GM12878 (cell line): ENCODE measurements around the gene KIR3DL1. TPM values are rescaled to one million over a fixed set of nuclear protein-coding genes. Genes with fewer than 3 reads are reported as not detected.
"Not testable (repeated sequence)": the region's sequence is repeated elsewhere in the genome, so short reads cannot be mapped to it uniquely, and the experiment has no call there.

Experiments used
- ATAC-seq: fragments of 200-7000 bp; cut with Tn5 transposase; 3 replicates; pipeline ENCODE4 v1.9.1; 2020; ENCODE audit warnings: mild to moderate bottlenecking, moderate library complexity
- BruUV-seq: library from RNA; stranded (reverse); fragments of 400-500 nt; replicated peaks from 2 replicates; lab custom pipeline; 2021; lab: Mats Ljungman, UMichigan
- CTCF ChIA-PET: fragments of 300-600 bp; sonication (Branson Sonifier 250); formaldehyde crosslinking; extraction: SDS; loops from one replicate; lab custom pipeline; 2021; ENCODE audit warnings: inconsistent platforms; lab: Yijun Ruan, JAX
- POLR2A ChIA-PET: fragments of 350-600 bp; formaldehyde crosslinking; extraction: SDS; loops from one replicate; lab custom pipeline; 2021; ENCODE audit warnings: inconsistent platforms; lab: Charles Lee
- RAD21 ChIA-PET: fragments of 300-600 bp; sonication (Branson Sonifier 250); formaldehyde crosslinking; loops from one replicate; lab custom pipeline; 2023; ENCODE audit warnings: antibody characterized with exemption; ENCODE audit not compliant: unreplicated experiment; lab: Charles Lee
- SMC1A ChIA-PET: fragments of 300-600 bp; sonication (Branson Sonifier 250); formaldehyde crosslinking; loops from one replicate; lab custom pipeline; 2023; ENCODE audit not compliant: unreplicated experiment, uncharacterized antibody; lab: Charles Lee
- DNase-seq: peaks from one replicate; pipeline ENCODE4 v3.0.0-alpha.2; 2011; ENCODE audit warnings: low read depth, low spot score
- FAIRE-seq: peaks from 3 replicates; lab custom pipeline; 2011; peaks lifted over from hg19 to GRCh38; lab: Jason Lieb, UNC
- H2AFZ ChIP-seq: 2 replicates; pipeline ENCODE4 v1.6.0; 2011; ENCODE audit warnings: low read depth, low read length, control low read depth; ENCODE audit not compliant: control insufficient read depth
- H3K27ac ChIP-seq: 2 replicates; pipeline ENCODE4 v1.5.1; 2011; ENCODE audit warnings: control low read depth; ENCODE audit not compliant: control insufficient read depth, insufficient read depth
- H3K27me3 ChIP-seq, 2 experiments: replicated peaks in 1 of 2; 2 replicates each; pipeline versions ENCODE4 v1.6.0 to v1.6.1; 2011; ENCODE audit warnings: low read length in 1 of 2; ENCODE audit not compliant: control insufficient read depth in 2 of 2, insufficient read depth in 2 of 2
- H3K36me3 ChIP-seq, 2 experiments: 2 replicates each; pipeline ENCODE4 v1.5.1; 2011; ENCODE audit warnings: low read length in 1 of 2; ENCODE audit not compliant: control insufficient read depth in 2 of 2, insufficient read depth in 2 of 2
- H3K4me1 ChIP-seq: 2 replicates; pipeline ENCODE4 v1.6.1; 2011; ENCODE audit warnings: mild to moderate bottlenecking, low read length, moderate library complexity, mixed read lengths; ENCODE audit not compliant: control insufficient read depth, insufficient read depth
- H3K4me2 ChIP-seq: 2 replicates; pipeline ENCODE4 v1.6.0; 2011; ENCODE audit warnings: control low read depth; ENCODE audit not compliant: control insufficient read depth, insufficient read depth
- H3K4me3 ChIP-seq: fragments of 200-600 bp; sonication (generic); 2 replicates; pipeline ENCODE4 v1.5.1; 2016
- H3K79me2 ChIP-seq: 2 replicates; pipeline ENCODE4 v1.6.0; 2011; ENCODE audit warnings: low read length; ENCODE audit not compliant: control insufficient read depth, insufficient read depth
- H3K9ac ChIP-seq: 2 replicates; pipeline ENCODE4 v1.8.0; 2011; ENCODE audit warnings: low read length, control low read depth, mixed read lengths; ENCODE audit not compliant: control insufficient read depth, insufficient read depth
- H3K9me3 ChIP-seq: replicated peaks from 3 replicates; pipeline ENCODE4 v1.5.1; 2011; ENCODE audit warnings: mild to moderate bottlenecking, low read length; ENCODE audit not compliant: control insufficient read depth, insufficient read depth
- H4K20me1 ChIP-seq: 2 replicates; pipeline ENCODE4 v1.6.0; 2011; ENCODE audit not compliant: control insufficient read depth, insufficient read depth
- WGBS: methylation state at CpG from one replicate; pipeline ENCODE4 v1.1.6; 2016; ENCODE audit warnings: low lambda C conversion rate; ENCODE audit not compliant: insufficient replicate concordance, insufficient coverage; ENCODE audit errors: missing lambda C conversion rate; 5-methylcytosine and 5-hydroxymethylcytosine counted together
- in situ Hi-C: fragments of 300-500 bp; cut with MboI; formaldehyde crosslinking; loops from 9 replicates; pipeline ENCODE4 v1.14.3; 2018; ENCODE audit warnings: mixed read lengths
- intact Hi-C: fragments of 100-400 bp; cut with micrococcal nuclease; formaldehyde crosslinking; loops from one replicate; pipeline ENCODE4 v1.14.2; 2022; ENCODE audit not compliant: unreplicated experiment
- polyA plus RNA-seq, 11 experiments: library from polyadenylated mRNA; depleted of rRNA in 4 of 11; unstranded in 6 of 11; stranded (reverse) in 5 of 11; fragments of >200 nt; fragmentation: Nextera tagmentation in 4 of 11; fragmentation: Illumina TruSeq in 1 of 11; extraction: Ambion mirVana in 4 of 11; extraction: Trizol in 1 of 11; gene quantifications; 1 replicate in 1 of 11; 2 replicates in 10 of 11; pipeline versions ENCODE4 v1.2.1 to v1.2.3, GENCODE V29; 2011 to 2016; ENCODE audit warnings: inconsistent platforms in 2 of 11, missing spikeins in 2 of 11, low read depth in 1 of 11
- total RNA-seq, 4 experiments: library from RNA; depleted of rRNA in 3 of 4; stranded (reverse); fragments of >200 nt in 3 of 4; fragmentation: Illumina TruSeq in 1 of 4; extraction: Trizol in 1 of 4; gene quantifications; 2 replicates each; pipeline versions ENCODE4 v1.2.1 to v1.2.3, GENCODE V29; 2013 to 2021

Gene KIR3DL1
- total and polyA plus RNA-seq, 10 of the 15 experiments (the other 5 are each of a cell fraction or from before 2014, with no cell fraction given), result 0.37 TPM; not detected in 9

DNA sequence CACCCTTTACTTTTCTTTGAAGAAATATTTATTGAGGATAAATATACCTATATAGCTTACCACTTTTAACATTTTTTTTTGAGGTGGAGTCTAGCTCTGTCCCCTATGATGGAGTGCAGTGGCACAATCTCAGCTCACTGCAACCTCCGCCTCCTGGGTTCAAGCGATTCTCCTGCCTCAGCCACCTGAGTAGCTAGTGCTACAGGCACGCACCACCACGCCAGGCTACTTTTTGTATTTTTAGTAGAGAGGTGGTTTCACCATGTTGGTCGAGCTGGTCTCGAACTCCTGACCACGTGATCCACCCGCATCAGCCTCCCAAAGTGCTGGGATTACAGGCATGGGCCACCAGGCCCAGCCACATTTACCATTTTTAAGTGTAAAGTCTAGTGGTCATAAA is 40.4 kb upstream of the KIR3DL1 start:
- FAIRE-seq, RAD21 ChIA-PET, H3K4me1 ChIP-seq, H2AFZ ChIP-seq, in situ Hi-C loops, DNase-seq, H3K9me3 ChIP-seq, intact Hi-C loops, POLR2A ChIA-PET, BruUV-seq, SMC1A ChIA-PET, H3K27ac ChIP-seq, H3K9ac ChIP-seq, CTCF ChIA-PET, ATAC-seq, H3K36me3 ChIP-seq, H3K79me2 ChIP-seq, H3K4me3 ChIP-seq, H4K20me1 ChIP-seq, H3K4me2 ChIP-seq, H3K27me3 ChIP-seq: not testable (repeated sequence)
- WGBS, result 28% methylated on average over 8 of the region's 8 CpGs

DNA sequence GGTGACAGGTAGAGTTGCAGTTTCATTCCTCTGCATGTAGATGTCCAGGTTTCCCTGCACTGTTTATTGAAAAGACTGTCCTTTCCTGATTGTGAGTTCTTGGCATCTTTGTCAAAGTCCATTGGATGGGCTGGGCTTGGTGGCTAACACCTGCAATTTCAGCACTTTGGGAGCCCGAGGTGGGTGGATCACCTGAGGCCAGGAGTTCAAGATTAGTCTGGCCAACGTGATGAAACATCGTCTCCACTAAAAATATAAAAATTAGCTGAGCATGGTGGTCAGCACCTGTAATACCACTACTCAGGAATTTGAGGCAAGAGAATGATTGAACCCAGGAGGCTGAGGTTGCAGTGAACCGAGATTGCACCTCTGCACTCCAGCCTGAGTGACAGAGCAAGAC is 38.4 kb upstream of the KIR3DL1 start:
- 11% methylated on average over 4 of the region's 4 CpGs for WGBS
- CTCF ChIA-PET, in situ Hi-C loops, H3K9me3 ChIP-seq, H3K4me2 ChIP-seq, H3K4me3 ChIP-seq, H3K4me1 ChIP-seq, H4K20me1 ChIP-seq, DNase-seq, FAIRE-seq, ATAC-seq, POLR2A ChIA-PET, H3K27me3 ChIP-seq, RAD21 ChIA-PET, H3K36me3 ChIP-seq, H3K79me2 ChIP-seq, H3K9ac ChIP-seq, H3K27ac ChIP-seq, BruUV-seq, intact Hi-C loops, SMC1A ChIA-PET, H2AFZ ChIP-seq: not testable (repeated sequence)

DNA sequence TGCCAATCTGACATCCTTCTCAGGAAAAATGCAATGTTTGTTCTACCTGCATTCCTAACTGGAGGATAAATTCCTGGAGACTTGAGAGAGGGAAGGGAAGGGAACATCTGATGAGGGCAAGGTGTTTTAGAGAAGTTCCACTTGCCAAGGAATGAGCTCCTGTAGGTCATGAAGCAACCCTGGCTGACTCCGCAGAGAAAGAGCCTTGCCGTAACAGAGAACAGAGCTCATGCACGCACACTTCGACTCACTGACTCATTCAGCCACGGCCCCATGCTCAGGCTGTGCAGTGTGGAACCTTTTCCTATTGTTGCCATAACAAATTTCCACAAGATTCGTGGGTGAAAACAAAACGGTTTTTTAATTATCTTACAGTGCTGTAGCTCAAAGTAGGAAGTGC is 37.4 kb upstream of the KIR3DL1 start:
- H3K4me2 ChIP-seq, H3K4me3 ChIP-seq, H3K36me3 ChIP-seq, H3K9ac ChIP-seq, H3K27ac ChIP-seq, H4K20me1 ChIP-seq, H3K4me1 ChIP-seq, H3K79me2 ChIP-seq, H3K27me3 ChIP-seq, H2AFZ ChIP-seq, CTCF ChIA-PET, ATAC-seq, RAD21 ChIA-PET, FAIRE-seq, in situ Hi-C loops, BruUV-seq, intact Hi-C loops, POLR2A ChIA-PET, H3K9me3 ChIP-seq, DNase-seq, SMC1A ChIA-PET: not testable (repeated sequence)
- 13% methylated on average over 7 of the region's 7 CpGs for WGBS

- SMC1A ChIA-PET, POLR2A ChIA-PET: not testable (repeated sequence)
Measured at GRCh38 chr19:54782916-54783315, 33.4 kb upstream of the KIR3DL1 start.

More at GRCh38 chr19:54782916-54783315, 33.4 kb upstream of the KIR3DL1 start:
- BruUV-seq, intact Hi-C loops, FAIRE-seq, H3K9ac ChIP-seq, H3K36me3 ChIP-seq, H3K4me3 ChIP-seq, H2AFZ ChIP-seq, H3K27ac ChIP-seq, in situ Hi-C loops, ATAC-seq, H4K20me1 ChIP-seq, H3K27me3 ChIP-seq, H3K9me3 ChIP-seq, H3K4me1 ChIP-seq, CTCF ChIA-PET, RAD21 ChIA-PET, DNase-seq, H3K4me2 ChIP-seq, H3K79me2 ChIP-seq: not testable (repeated sequence)
- WGBS, result 1% methylated on average over 4 of the region's 4 CpGs
